Stomach (tissue), 4 donors: ENCODE data around the gene KAZALD1.

ENCODE experiments used
- CTCF ChIP-seq, 7 experiments: fragments of 450-650 bp in 4 of 7; fragments of 200-600 bp in 3 of 7; sonication (generic) in 3 of 7; IDR thresholded peaks; one replicate each; pipeline ENCODE4 v1.5.1; 2016 to 2019; ENCODE audit warnings: antibody characterized with exemption in 7 of 7, control low read depth in 2 of 7, mild to moderate bottlenecking in 1 of 7
- EP300 ChIP-seq: sonication (generic); formaldehyde crosslinking; IDR thresholded peaks from one replicate; pipeline ENCODE4 v1.6.1; 2017; ENCODE audit warnings: antibody characterized with exemption
- POLR2A ChIP-seq, 4 donors: fragments of 450-650 bp; IDR thresholded peaks; one replicate each; pipeline ENCODE4 v1.6.1; 2016; ENCODE audit warnings: antibody characterized with exemption in 4 of 4, control low read depth in 2 of 4, mild to moderate bottlenecking in 1 of 4, moderate library complexity in 1 of 4
- POLR2AphosphoS5 ChIP-seq, 3 donors: sonication (generic); formaldehyde crosslinking; IDR thresholded peaks; one replicate each; pipeline ENCODE4 v1.6.1; 2016; ENCODE audit warnings: antibody characterized with exemption in 3 of 3

- TF ChIP-seq CTCF (IDR thresholded peaks at IDR 0.05) = no peak
- peak in 2 of 3 donors; percentile 76 to 82 for TF ChIP-seq POLR2AphosphoS5 (IDR thresholded peaks at IDR 0.05)
- peak in 1 of 4 donors; percentile 59 for TF ChIP-seq POLR2A (IDR thresholded peaks at IDR 0.05)
- TF ChIP-seq EP300 = no peak
These were observed 702 bp upstream of the KAZALD1 start for GRCh38 chr10:101060951-101061623.
